Lung (tissue), 12 donors: ENCODE results near the gene MYBPH. TPM values are rescaled to one million over a fixed set of nuclear protein-coding genes. Genes with fewer than 3 reads are reported as not detected.

ENCODE experiments used
- ATAC-seq: fragments of 200-7000 bp; cut with Tn5 transposase; one replicate; pipeline ENCODE4 v1.9.1; 2020; ENCODE audit warnings: moderate number of reproducible peaks; ENCODE audit not compliant: insufficient read depth, low FRiP score
- DNase-seq, 3 donors: peaks; one replicate each; pipeline ENCODE4 v3.0.0-alpha.2; 2013 to 2017
- H3K27ac ChIP-seq, 2 donors: one replicate each; pipeline ENCODE4 v1.5.1; 2013; ENCODE audit warnings: mild to moderate bottlenecking in 2 of 2, moderate library complexity in 2 of 2, control low read depth in 1 of 2, inconsistent platforms in 1 of 2, low read depth in 1 of 2, low read length in 1 of 2
- H3K27me3 ChIP-seq, 3 donors: one replicate each; pipeline ENCODE4 v1.5.1; 2013; ENCODE audit warnings: low read length in 2 of 3; ENCODE audit not compliant: control insufficient read depth in 3 of 3, insufficient read depth in 3 of 3
- H3K36me3 ChIP-seq, 4 donors: one replicate each; pipeline ENCODE4 v1.5.1; 2013; ENCODE audit warnings: low read length in 4 of 4, mild to moderate bottlenecking in 1 of 4, moderate library complexity in 1 of 4; ENCODE audit not compliant: control insufficient read depth in 4 of 4, insufficient read depth in 4 of 4
- H3K4me1 ChIP-seq, 5 donors: one replicate each; pipeline ENCODE4 v1.5.1; 2013; ENCODE audit warnings: low read length in 5 of 5, mild to moderate bottlenecking in 2 of 5, moderate library complexity in 1 of 5; ENCODE audit not compliant: control insufficient read depth in 5 of 5, insufficient read depth in 5 of 5
- H3K4me3 ChIP-seq: one replicate; pipeline ENCODE4 v1.5.1; 2013; ENCODE audit warnings: mild to moderate bottlenecking, control low read depth, moderate library complexity
- H3K9ac ChIP-seq, 2 donors: one replicate each; pipeline ENCODE4 v1.5.1; 2013; ENCODE audit warnings: low read length in 2 of 2, control low read depth in 1 of 2; ENCODE audit not compliant: insufficient read depth in 1 of 2
- H3K9me3 ChIP-seq, 4 donors: one replicate each; pipeline ENCODE4 v1.5.1; 2013; ENCODE audit warnings: low read length in 3 of 4, mild to moderate bottlenecking in 1 of 4, moderate library complexity in 1 of 4; ENCODE audit not compliant: control insufficient read depth in 4 of 4, insufficient read depth in 3 of 4
- WGBS, 2 donors: extraction: QIAGEN DNeasy Blood & Tissue Kit; methylation state at CpG; one replicate each; pipeline ENCODE4 v1.1.7; 2013; 5-methylcytosine and 5-hydroxymethylcytosine counted together
- polyA plus RNA-seq, 2 donors: library from polyadenylated mRNA; stranded (reverse); fragments of 200-250 nt; gene quantifications; one replicate each; pipeline ENCODE4 v1.2.1, GENCODE V29; 2013
- total RNA-seq, 2 donors: library from RNA; depleted of rRNA in 1 of 2; stranded (reverse); fragments of >200 nt in 1 of 2; gene quantifications; one replicate each; pipeline ENCODE4 v1.2.1, GENCODE V29; 2014 to 2021
- TF ChIP-seq, protein P1 (sequence below): IDR thresholded peaks from 2 replicates; pipeline ENCODE4 v1.5.1; 2012; ENCODE audit warnings: mild to moderate bottlenecking; ENCODE audit errors: control extremely low read depth, extremely low read depth
- donor health status: control.
- donor health status: control.
- donor health status: Bipolar disorder and iron deficiency.
- donor health status: healthy.
- donor health status: DM: yes; HTN: yes; CAD: no.

The MYBPH gene
- total and polyA plus RNA-seq, 4 donors = 0.16 to 0.41 TPM; not detected in 2

DNA sequence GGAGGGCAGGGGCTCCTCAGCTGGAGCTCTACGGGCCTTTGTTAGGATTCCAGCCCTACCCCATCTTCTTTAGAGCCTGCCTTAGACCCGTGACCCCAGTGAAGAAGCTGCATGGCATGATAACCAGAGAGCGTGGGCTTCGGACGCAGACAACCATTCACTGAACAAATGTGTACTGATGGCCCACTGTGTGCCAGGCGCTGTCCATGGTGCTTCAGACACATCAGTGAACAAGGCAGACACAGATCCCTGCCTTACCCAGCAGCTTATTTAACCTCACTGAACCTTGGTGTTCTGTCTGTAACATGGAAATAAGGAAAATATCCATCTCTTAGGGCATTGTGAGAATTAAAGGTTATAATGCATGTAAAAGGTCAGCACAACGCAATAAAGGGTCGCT is 44.3 kb upstream of the MYBPH start:
- WGBS, 2 donors = 83 to 94% methylated on average over 8 of the region's 8 CpGs
- H3K27ac ChIP-seq = no peak overlapping the region
- H3K27me3 ChIP-seq = peaks cover 0 to 29% (median 2%) of the 10 kb centered on the region in 3 donors
- no peaks in the 10 kb centered on the region for H3K9me3 ChIP-seq
- no peaks in the 10 kb centered on the region for H3K4me1 ChIP-seq
- no peak for ATAC-seq
- no peak overlapping the region for H3K9ac ChIP-seq
- TF ChIP-seq, protein P1, sequence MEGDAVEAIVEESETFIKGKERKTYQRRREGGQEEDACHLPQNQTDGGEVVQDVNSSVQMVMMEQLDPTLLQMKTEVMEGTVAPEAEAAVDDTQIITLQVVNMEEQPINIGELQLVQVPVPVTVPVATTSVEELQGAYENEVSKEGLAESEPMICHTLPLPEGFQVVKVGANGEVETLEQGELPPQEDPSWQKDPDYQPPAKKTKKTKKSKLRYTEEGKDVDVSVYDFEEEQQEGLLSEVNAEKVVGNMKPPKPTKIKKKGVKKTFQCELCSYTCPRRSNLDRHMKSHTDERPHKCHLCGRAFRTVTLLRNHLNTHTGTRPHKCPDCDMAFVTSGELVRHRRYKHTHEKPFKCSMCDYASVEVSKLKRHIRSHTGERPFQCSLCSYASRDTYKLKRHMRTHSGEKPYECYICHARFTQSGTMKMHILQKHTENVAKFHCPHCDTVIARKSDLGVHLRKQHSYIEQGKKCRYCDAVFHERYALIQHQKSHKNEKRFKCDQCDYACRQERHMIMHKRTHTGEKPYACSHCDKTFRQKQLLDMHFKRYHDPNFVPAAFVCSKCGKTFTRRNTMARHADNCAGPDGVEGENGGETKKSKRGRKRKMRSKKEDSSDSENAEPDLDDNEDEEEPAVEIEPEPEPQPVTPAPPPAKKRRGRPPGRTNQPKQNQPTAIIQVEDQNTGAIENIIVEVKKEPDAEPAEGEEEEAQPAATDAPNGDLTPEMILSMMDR = no peak
- no peak overlapping the region for H3K4me3 ChIP-seq
- peak in 1 of 3 donors; percentile 15 for DNase-seq
- no peaks in the 10 kb centered on the region for H3K36me3 ChIP-seq

DNA sequence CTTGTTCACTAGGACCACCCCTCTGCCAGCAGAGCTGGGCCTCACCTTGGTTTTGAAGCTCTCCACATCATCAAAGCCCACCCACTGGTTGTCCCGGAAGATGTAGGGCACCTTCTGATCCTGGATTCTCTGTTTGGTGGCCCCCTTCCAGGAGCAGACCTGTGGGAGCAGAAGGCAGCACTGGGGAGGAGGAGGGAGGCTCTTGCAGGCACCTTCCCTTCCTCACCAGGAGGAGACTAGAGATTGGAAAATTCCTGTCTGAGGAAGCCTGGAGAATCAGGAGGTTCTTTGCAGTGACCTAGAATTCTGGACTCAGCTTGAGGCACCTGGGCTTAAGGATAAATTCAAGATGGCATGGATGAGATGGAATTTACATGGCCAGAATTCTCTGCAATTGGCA is 43.5 kb upstream of the MYBPH start:
- H3K4me1 ChIP-seq = no peaks in the 10 kb centered on the region
- H3K27ac ChIP-seq = no peak overlapping the region
- TF ChIP-seq, protein P1 = no peak
- no peaks in the 10 kb centered on the region for H3K9me3 ChIP-seq
- WGBS, 2 donors = 79 to 96% methylated on average over 1 of the region's 1 CpG
- H3K36me3 ChIP-seq = no peaks in the 10 kb centered on the region
- no peak overlapping the region for H3K4me3 ChIP-seq
- H3K27me3 ChIP-seq = peaks cover 0 to 25% (median 2%) of the 10 kb centered on the region in 3 donors
- H3K9ac ChIP-seq = no peak overlapping the region
- DNase-seq = no peak
- ATAC-seq = no peak

- TF ChIP-seq, protein P1 = no peak
- ATAC-seq (no peak), DNase-seq (no peak)
Measured at GRCh38 chr1:203217668-203218067, 42.0 kb upstream of the MYBPH start.

GRCh38 chr1:203217139-203217655 is 41.6 kb upstream of the MYBPH start:
- no peaks in the 10 kb centered on the region for H3K4me1 ChIP-seq
- TF ChIP-seq, protein P1 = no peak
- 22 to 41% methylated on average over 6 of the region's 6 CpGs for WGBS, 2 donors
- H3K9me3 ChIP-seq = no peaks in the 10 kb centered on the region
- H3K27ac ChIP-seq = no peak overlapping the region
- DNase-seq = no peak
- no peak overlapping the region for H3K4me3 ChIP-seq
- no peaks in the 10 kb centered on the region for H3K36me3 ChIP-seq
- peaks cover 0 to 22% (median 2%) of the 10 kb centered on the region in 3 donors for H3K27me3 ChIP-seq
- H3K9ac ChIP-seq = no peak overlapping the region
- no peak for ATAC-seq

More at GRCh38 chr1:203217668-203218067, 42.0 kb upstream of the MYBPH start:
- Histone ChIP-seq H3K36me3 (no peaks in the 10 kb centered on the region), H3K27me3 (peaks cover 0 to 22% (median 2%) of the 10 kb centered on the region in 3 donors), H3K9ac (no peak overlapping the region), H3K9me3 (no peaks in the 10 kb centered on the region), H3K4me1 (no peaks in the 10 kb centered on the region), H3K27ac (no peak overlapping the region), H3K4me3 (no peak overlapping the region)
- 45 to 73% methylated on average over 7 of the region's 7 CpGs for WGBS, 2 donors
